GM23248 (cell line): ENCODE data around the gene ACIN1.

Experiments used
- EZH2 ChIP-seq: fragments of 200-600 bp; sonication (generic); IDR thresholded peaks from 2 replicates; pipeline ENCODE4 v1.6.1; 2018; ENCODE audit warnings: antibody characterized with exemption, mild to moderate bottlenecking; ENCODE audit not compliant: insufficient read depth, poor library complexity, severe bottlenecking
- EZH2phosphoT487 ChIP-seq: fragments of 200-600 bp; sonication (generic); IDR thresholded peaks from 2 replicates; pipeline ENCODE4 v1.6.1; 2018; ENCODE audit warnings: antibody characterized with exemption, moderate library complexity, mild to moderate bottlenecking, low read depth; ENCODE audit not compliant: insufficient read depth

DNA sequence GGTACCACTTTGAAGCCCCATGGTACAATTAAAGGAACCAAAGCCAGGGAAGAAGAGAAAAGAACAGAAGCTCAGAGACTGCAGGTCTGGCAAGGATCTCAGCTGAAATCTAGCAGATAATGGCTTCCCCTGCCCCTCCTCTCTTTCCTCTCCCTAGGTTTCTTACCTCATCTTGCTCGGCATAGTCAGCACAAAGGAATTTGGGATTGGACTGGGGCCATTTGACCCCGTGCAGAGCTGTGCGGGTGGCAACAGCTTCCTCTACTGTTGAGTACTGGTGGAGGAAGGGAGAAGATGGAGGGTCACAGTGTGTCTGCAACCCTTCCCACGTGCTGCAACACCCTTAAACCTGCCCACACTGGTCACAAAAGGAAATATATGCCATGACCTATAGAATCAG is 32.9 kb downstream of the ACIN1 start:
- no peak for TF ChIP-seq EZH2
- TF ChIP-seq EZH2phosphoT487 = no peak
